Measurements from ENCODE around the gene CDKN2A.
A peak's percentile ranks its signal among the peaks of the same experiment; 100 is the strongest.
"Not testable (repeated sequence)": the region's sequence is repeated elsewhere in the genome, so short reads cannot be mapped to it uniquely, and the experiment has no call there.

The CDKN2A gene

GRCh38 chr9:21976334-21976875, 17.8 kb downstream of the CDKN2A start:
- DNase-seq, result no peak

- DNase-seq, result no peak
Observed at GRCh38 chr9:21974722-21975409, 19.3 kb downstream of the CDKN2A start.

- no peak for DNase-seq
Observed at GRCh38 chr9:21974343-21974721, 19.9 kb downstream of the CDKN2A start.

GRCh38 chr9:21972361-21972760, 21.8 kb downstream of the CDKN2A start:
- no peak for DNase-seq

GRCh38 chr9:21970800-21971640, 23.2 kb downstream of the CDKN2A start:
- DNase-seq, result no peak

- no peak for DNase-seq
Observed at GRCh38 chr9:21969951-21970799, 24.0 kb downstream of the CDKN2A start.

GRCh38 chr9:21969011-21969940, 24.9 kb downstream of the CDKN2A start:
- DNase-seq, result no peak

GRCh38 chr9:21968331-21969010, 25.7 kb downstream of the CDKN2A start:
- no peak for DNase-seq

- DNase-seq, result no peak
Observed at GRCh38 chr9:21967702-21968101, 26.5 kb downstream of the CDKN2A start.

- DNase-seq, result no peak
Observed at GRCh38 chr9:21967169-21967568, 27.0 kb downstream of the CDKN2A start.

- no peak for DNase-seq
Observed at GRCh38 chr9:21966140-21966851, 27.9 kb downstream of the CDKN2A start.

GRCh38 chr9:21965401-21965951, 28.7 kb downstream of the CDKN2A start:
- no peak for DNase-seq

GRCh38 chr9:21964925-21965385, 29.2 kb downstream of the CDKN2A start:
- DNase-seq, result peak; percentile 11

GRCh38 chr9:21961569-21961968, 32.6 kb downstream of the CDKN2A start:
- DNase-seq, result no peak

GRCh38 chr9:21959268-21959667, 34.9 kb downstream of the CDKN2A start:
- not testable (repeated sequence) for DNase-seq

- DNase-seq, result no peak
Observed at GRCh38 chr9:21958833-21959232, 35.4 kb downstream of the CDKN2A start.

GRCh38 chr9:21945606-21946005, 48.6 kb downstream of the CDKN2A start:
- DNase-seq, result no peak

GRCh38 chr9:21943464-21943863, 50.7 kb downstream of the CDKN2A start:
- DNase-seq, result no peak

GRCh38 chr9:21941337-21941995, 52.7 kb downstream of the CDKN2A start:
- no peak for DNase-seq

GRCh38 chr9:21936161-21936560, 58.0 kb downstream of the CDKN2A start:
- DNase-seq, result no peak
